ENCODE results near the gene C17orf107.
"Not testable (repeated sequence)": the region's sequence is repeated elsewhere in the genome, so short reads cannot be mapped to it uniquely, and the experiment has no call there.

Gene C17orf107
- total RNA-seq, result 39.5 to 46.1 reads per million in 2 donors

GRCh38 chr17:4899341-4900230 lies at the start of gene C17orf107:
Gene C17orf107 (plus strand): TSS chr17:4899536. CDS start chr17:4899763, 227 bp downstream.
- peak; percentile 85 to 97 (median 92) for DNase-seq

- no peak for DNase-seq
These were observed 49.1 kb upstream of the C17orf107 start for GRCh38 chr17:4850246-4850645.

- DNase-seq, result no peak
These were observed 48.3 kb upstream of the C17orf107 start for GRCh38 chr17:4851084-4851483.

GRCh38 chr17:4852567-4853207 lies 46.6 kb upstream of the C17orf107 start:
- DNase-seq, result peak in 3 of 5 experiments; percentile 16 to 46 (median 42)

- peak in 1 of 5 experiments; percentile 35 for DNase-seq
These were observed 46.1 kb upstream of the C17orf107 start for GRCh38 chr17:4853208-4853671.

- no peak for DNase-seq
These were observed 45.1 kb upstream of the C17orf107 start for GRCh38 chr17:4854111-4854681.

- DNase-seq, result no peak
These were observed 42.9 kb upstream of the C17orf107 start for GRCh38 chr17:4856271-4856936.

- DNase-seq, result no peak
These were observed 42.4 kb upstream of the C17orf107 start for GRCh38 chr17:4856937-4857314.

- not testable (repeated sequence) for DNase-seq
These were observed 42.0 kb upstream of the C17orf107 start for GRCh38 chr17:4857347-4857746.

GRCh38 chr17:4858068-4858881 lies 41.1 kb upstream of the C17orf107 start:
- no peak for DNase-seq

- DNase-seq, result no peak
These were observed 40.5 kb upstream of the C17orf107 start for GRCh38 chr17:4858882-4859260.

GRCh38 chr17:4859816-4860625 lies 39.3 kb upstream of the C17orf107 start:
- no peak for DNase-seq

- no peak for DNase-seq
These were observed 38.7 kb upstream of the C17orf107 start for GRCh38 chr17:4860651-4861050.

- DNase-seq, result no peak
These were observed 38.3 kb upstream of the C17orf107 start for GRCh38 chr17:4861052-4861451.

- DNase-seq, result no peak
These were observed 36.6 kb upstream of the C17orf107 start for GRCh38 chr17:4862720-4863119.

- DNase-seq, result no peak
These were observed 36.0 kb upstream of the C17orf107 start for GRCh38 chr17:4863321-4863720.

- not testable (repeated sequence) for DNase-seq
These were observed 31.8 kb upstream of the C17orf107 start for GRCh38 chr17:4867535-4867934.

GRCh38 chr17:4869058-4869998 lies 30.0 kb upstream of the C17orf107 start:
- DNase-seq, result not testable (repeated sequence)

GRCh38 chr17:4870855-4871254 lies 28.5 kb upstream of the C17orf107 start:
- DNase-seq, result no peak

GRCh38 chr17:4872786-4873185 lies 26.6 kb upstream of the C17orf107 start:
- DNase-seq, result no peak

All from T-helper 2 cell (primary cell).